Fibroblast of lung (primary cell): ENCODE results near the gene SPON2. TPM values are rescaled to one million over a fixed set of nuclear protein-coding genes. Genes with fewer than 3 reads are reported as not detected.

ENCODE experiments used
- DNase-seq, 2 donors: peaks; one replicate each; pipeline versions ENCODE4 v3.0.0 to v3.0.0-alpha.2; 2010; ENCODE audit warnings: low read depth in 2 of 2
- H2AFZ ChIP-seq: 2 replicates; pipeline ENCODE4 v1.5.1; 2012; ENCODE audit warnings: low read length, control low read depth, inconsistent platforms
- H3K27ac ChIP-seq: 2 replicates; pipeline ENCODE4 v1.5.1; 2011; ENCODE audit warnings: low read length, control low read depth; ENCODE audit not compliant: insufficient read depth
- H3K27me3 ChIP-seq: 2 replicates; pipeline ENCODE4 v1.5.1; 2011; ENCODE audit warnings: mild to moderate bottlenecking, low read length; ENCODE audit not compliant: control insufficient read depth, insufficient read depth
- H3K36me3 ChIP-seq: 2 replicates; pipeline ENCODE4 v1.5.1; 2011; ENCODE audit warnings: low read length; ENCODE audit not compliant: control insufficient read depth, insufficient read depth
- H3K4me1 ChIP-seq: 2 replicates; pipeline ENCODE4 v1.5.1; 2011; ENCODE audit warnings: low read length; ENCODE audit not compliant: control insufficient read depth, insufficient read depth; ENCODE audit errors: extremely low read depth
- H3K4me2 ChIP-seq: 2 replicates; pipeline ENCODE4 v1.5.1; 2011; ENCODE audit warnings: low read length, control low read depth; ENCODE audit not compliant: insufficient read depth; ENCODE audit errors: extremely low read depth
- H3K4me3 ChIP-seq, 4 experiments: fragments of 200-600 bp in 1 of 4; sonication (generic) in 1 of 4; replicated peaks in 1 of 4; 2 replicates each; pipeline ENCODE4 v1.5.1; 2011 to 2016; ENCODE audit warnings: low read length in 4 of 4, low read depth in 3 of 4, mild to moderate bottlenecking in 3 of 4, control low read depth in 2 of 4, inconsistent platforms in 1 of 4, mixed read lengths in 1 of 4; ENCODE audit not compliant: insufficient read depth in 1 of 4; ENCODE audit errors: control extremely low read depth in 1 of 4
- H3K79me2 ChIP-seq: 2 replicates; pipeline ENCODE4 v1.5.1; 2012; ENCODE audit warnings: mild to moderate bottlenecking, low read length, inconsistent platforms; ENCODE audit not compliant: control insufficient read depth, insufficient read depth
- H3K9ac ChIP-seq: 2 replicates; pipeline ENCODE4 v1.5.1; 2011; ENCODE audit warnings: mild to moderate bottlenecking, low read length, control low read depth; ENCODE audit not compliant: insufficient read depth
- H3K9me3 ChIP-seq: 2 replicates; pipeline ENCODE4 v1.5.1; 2012; ENCODE audit warnings: low read depth, low read length; ENCODE audit not compliant: control insufficient read depth, insufficient read depth
- H4K20me1 ChIP-seq: 2 replicates; pipeline ENCODE4 v1.5.1; 2011; ENCODE audit warnings: low read length; ENCODE audit not compliant: control insufficient read depth, insufficient read depth; ENCODE audit errors: extremely low read depth
- EZH2 ChIP-seq: IDR thresholded peaks from 2 replicates; pipeline ENCODE4 v1.5.1; 2012; ENCODE audit warnings: low read length, control low read depth, mild to moderate bottlenecking; ENCODE audit errors: missing control alignments
- polyA plus RNA-seq, 2 donors: library from polyadenylated mRNA; depleted of rRNA in 1 of 2; stranded (reverse) in 1 of 2; unstranded in 1 of 2; fragments of >200 nt; gene quantifications; 2 replicates each; pipeline ENCODE4 v1.2.1, GENCODE V29; 2011 to 2012; ENCODE audit warnings: missing spikeins in 1 of 2
- total RNA-seq: library from RNA; depleted of rRNA; stranded (reverse); fragments of >200 nt; gene quantifications from 2 replicates; pipeline ENCODE4 v1.2.1, GENCODE V29; 2014
- TF ChIP-seq, protein P1 (sequence below), 2 donors: IDR thresholded peaks in 1 of 2; conservative IDR thresholded peaks in 1 of 2; 1 replicate in 1 of 2; 2 replicates in 1 of 2; pipeline ENCODE4 v1.5.1; 2011 to 2012; ENCODE audit warnings: low read length in 2 of 2, control low read depth in 1 of 2, inconsistent platforms in 1 of 2, low read depth in 1 of 2, mild to moderate bottlenecking in 1 of 2

The SPON2 gene
- total and polyA plus RNA-seq, 2 donors (not counting 1 experiment from before 2014, with no cell fraction given): 179 to 367 TPM

DNA sequence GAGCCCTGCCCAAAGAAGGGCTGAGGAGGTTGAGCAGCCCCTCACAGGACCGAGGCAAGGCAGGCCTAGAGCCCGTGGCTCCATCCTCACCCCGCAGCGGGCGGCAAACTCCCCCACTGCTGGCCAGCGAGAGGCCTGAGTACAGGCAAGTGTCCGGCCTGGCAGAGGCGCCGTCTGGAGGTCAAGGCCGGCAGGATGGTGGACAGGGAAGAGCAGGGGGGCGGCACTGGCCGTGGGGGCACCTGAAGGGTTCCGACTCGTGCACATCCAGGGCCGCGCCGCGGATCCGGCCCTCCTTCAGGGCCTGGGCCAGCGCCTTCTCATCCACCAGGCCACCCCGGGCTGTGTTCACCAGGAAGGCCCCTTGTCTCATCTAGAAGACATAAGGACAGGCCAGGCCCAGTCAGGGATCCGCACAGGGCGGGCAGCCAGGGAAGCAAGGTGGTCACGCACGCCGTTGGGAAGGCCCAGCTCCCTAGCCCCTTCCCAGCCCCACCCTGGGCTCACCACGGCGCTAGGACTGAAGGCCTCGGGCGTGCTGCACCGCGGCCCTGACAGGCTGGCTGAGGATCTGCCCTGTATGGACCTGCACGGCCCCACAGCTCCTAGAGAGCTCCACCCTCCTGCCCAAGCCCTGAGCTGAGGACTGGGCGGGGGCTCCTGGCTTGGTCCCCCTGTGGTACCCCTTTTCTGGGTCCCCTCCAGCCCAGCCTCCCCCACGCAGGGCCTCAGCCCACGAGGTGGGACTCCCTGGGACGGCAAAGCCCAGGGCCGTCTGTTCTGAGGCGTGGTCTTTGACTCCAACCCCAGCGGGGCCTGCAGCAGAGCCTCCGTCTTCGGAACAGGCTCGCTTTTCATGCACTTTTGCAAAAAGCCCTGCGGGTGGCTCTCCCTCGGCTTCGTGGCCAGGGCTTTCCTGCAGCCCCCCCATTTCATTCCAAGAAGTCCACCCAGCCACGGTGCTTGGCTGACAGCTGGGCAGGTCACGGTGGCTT, 42.0 kb upstream of the SPON2 start:
- Histone ChIP-seq H3K4me2 (no peak overlapping the region), H4K20me1 (peaks cover 1% of the 10 kb centered on the region), H3K4me1 (peaks cover 22% of the 10 kb centered on the region), H3K27me3 (no peaks in the 10 kb centered on the region), H3K9ac (no peak overlapping the region), H2AFZ (no peak overlapping the region), H3K27ac (no peak overlapping the region), H3K36me3 (peaks cover 42% of the 10 kb centered on the region), H3K9me3 (no peaks in the 10 kb centered on the region), H3K4me3 (no peak overlapping the region), H3K79me2 (peaks cover 10% of the 10 kb centered on the region)
- no peak for DNase-seq
- TF ChIP-seq, protein P1, sequence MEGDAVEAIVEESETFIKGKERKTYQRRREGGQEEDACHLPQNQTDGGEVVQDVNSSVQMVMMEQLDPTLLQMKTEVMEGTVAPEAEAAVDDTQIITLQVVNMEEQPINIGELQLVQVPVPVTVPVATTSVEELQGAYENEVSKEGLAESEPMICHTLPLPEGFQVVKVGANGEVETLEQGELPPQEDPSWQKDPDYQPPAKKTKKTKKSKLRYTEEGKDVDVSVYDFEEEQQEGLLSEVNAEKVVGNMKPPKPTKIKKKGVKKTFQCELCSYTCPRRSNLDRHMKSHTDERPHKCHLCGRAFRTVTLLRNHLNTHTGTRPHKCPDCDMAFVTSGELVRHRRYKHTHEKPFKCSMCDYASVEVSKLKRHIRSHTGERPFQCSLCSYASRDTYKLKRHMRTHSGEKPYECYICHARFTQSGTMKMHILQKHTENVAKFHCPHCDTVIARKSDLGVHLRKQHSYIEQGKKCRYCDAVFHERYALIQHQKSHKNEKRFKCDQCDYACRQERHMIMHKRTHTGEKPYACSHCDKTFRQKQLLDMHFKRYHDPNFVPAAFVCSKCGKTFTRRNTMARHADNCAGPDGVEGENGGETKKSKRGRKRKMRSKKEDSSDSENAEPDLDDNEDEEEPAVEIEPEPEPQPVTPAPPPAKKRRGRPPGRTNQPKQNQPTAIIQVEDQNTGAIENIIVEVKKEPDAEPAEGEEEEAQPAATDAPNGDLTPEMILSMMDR (conservative IDR thresholded peaks at IDR 0.05 in 1 of 2, IDR thresholded peaks at IDR 0.05 in 1 of 2; ENCODE audit: low read depth in 1 of 2, low read length in 2 of 2): no peak
- TF ChIP-seq EZH2: no peak

DNA sequence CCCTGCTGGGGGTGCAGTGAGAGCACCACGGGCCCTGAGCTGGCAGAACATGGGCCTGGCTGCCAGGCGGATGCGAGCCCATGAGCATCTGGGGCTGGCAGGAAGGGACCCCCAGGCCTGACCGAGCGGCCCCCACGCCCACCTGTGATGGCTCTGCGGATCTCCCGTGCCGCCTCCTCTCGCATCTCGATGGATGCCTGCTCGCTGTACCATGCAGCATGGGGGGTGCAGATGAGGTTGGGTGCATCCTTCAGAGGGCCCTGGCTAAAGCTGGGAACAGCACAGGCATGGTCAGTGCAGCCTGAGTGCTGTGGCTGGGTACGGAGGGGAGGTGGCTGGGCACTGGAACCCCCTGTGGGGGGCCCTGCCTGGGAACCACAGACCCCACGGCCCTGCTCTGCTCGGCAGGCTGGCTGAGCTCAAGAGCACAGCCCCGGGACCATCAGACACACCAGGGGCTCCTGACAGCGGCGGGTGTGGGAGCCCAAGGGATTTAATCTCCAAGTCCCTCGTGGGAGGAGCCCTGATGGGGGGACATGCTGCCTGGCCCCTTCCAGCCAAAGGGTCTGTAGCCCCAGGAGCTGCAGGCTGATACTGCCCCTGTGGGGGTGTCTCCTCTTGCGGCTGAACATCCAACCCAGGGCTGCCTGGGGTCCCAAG, 41.1 kb upstream of the SPON2 start:
- peaks cover 44% of the 10 kb centered on the region for H3K36me3 ChIP-seq
- H3K9ac ChIP-seq: peak overlapping the region; percentile 1
- H3K27ac ChIP-seq: no peak overlapping the region
- no peak for TF ChIP-seq EZH2
- TF ChIP-seq, protein P1 (conservative IDR thresholded peaks at IDR 0.05 in 1 of 2, IDR thresholded peaks at IDR 0.05 in 1 of 2; ENCODE audit: low read depth in 1 of 2, low read length in 2 of 2): no peak
- no peaks in the 10 kb centered on the region for H4K20me1 ChIP-seq
- DNase-seq: no peak
- no peak overlapping the region for H2AFZ ChIP-seq
- no peak overlapping the region for H3K4me2 ChIP-seq
- no peaks in the 10 kb centered on the region for H3K27me3 ChIP-seq
- no peak overlapping the region for H3K4me3 ChIP-seq
- peaks cover 9% of the 10 kb centered on the region for H3K79me2 ChIP-seq
- no peaks in the 10 kb centered on the region for H3K9me3 ChIP-seq
- peaks cover 31% of the 10 kb centered on the region for H3K4me1 ChIP-seq

DNA sequence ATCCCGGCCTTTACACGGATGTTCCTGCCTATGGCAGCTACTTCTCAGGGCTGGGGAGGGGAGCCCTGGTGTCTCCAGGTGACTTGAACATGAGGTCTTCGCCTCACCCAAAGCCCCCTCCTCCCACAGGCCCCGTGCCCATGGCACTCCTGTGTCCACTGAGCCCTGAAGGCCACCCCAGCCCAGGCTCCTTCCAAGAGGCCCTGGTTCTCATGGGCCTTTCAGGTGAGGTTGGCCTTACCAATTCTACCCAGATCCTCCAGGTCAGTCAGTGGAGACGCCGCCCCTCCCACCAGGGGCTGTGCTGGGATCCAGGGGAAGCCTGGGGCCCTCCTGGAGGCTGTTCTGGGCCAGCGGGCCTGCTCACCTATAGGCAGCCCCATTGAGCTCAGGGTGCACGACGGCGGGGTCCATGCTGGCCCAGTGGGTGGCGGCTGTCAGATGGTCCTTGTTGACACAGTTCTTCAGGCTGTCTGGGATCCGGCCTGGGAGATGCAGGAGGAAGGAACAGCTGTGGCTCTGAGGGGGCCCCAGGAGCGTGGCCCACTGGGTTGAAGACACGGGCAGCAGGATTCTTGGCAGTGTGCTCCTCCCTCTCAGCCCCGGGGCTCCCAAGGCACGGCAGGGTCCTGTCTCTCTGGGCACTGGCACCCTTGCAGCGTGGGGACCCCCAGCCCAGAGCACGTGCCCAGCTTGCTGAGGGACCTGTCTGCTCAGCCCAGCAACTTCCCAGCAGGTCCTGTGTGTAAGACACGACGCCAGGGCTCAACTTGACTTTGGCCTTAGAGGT, 40.4 kb upstream of the SPON2 start:
- no peak overlapping the region for H2AFZ ChIP-seq
- H3K27ac ChIP-seq: no peak overlapping the region
- H3K9me3 ChIP-seq: no peaks in the 10 kb centered on the region
- peaks cover 44% of the 10 kb centered on the region for H3K36me3 ChIP-seq
- peaks cover 7% of the 10 kb centered on the region for H3K79me2 ChIP-seq
- no peaks in the 10 kb centered on the region for H3K27me3 ChIP-seq
- no peak for DNase-seq
- H4K20me1 ChIP-seq: no peaks in the 10 kb centered on the region
- TF ChIP-seq, protein P1 (conservative IDR thresholded peaks at IDR 0.05 in 1 of 2, IDR thresholded peaks at IDR 0.05 in 1 of 2; ENCODE audit: low read depth in 1 of 2, low read length in 2 of 2): no peak
- TF ChIP-seq EZH2: no peak
- H3K4me3 ChIP-seq: no peak overlapping the region
- peak overlapping the region; percentile 1 for H3K9ac ChIP-seq
- no peak overlapping the region for H3K4me2 ChIP-seq
- H3K4me1 ChIP-seq: peaks cover 39% of the 10 kb centered on the region
